Effector memory CD8-positive, alpha-beta T cell (primary cell): ENCODE data around the gene PRAC2.
"Not testable (repeated sequence)": the region's sequence is repeated elsewhere in the genome, so short reads cannot be mapped to it uniquely, and the experiment has no call there.

Source experiments
- ATAC-seq: fragments of 150-1000 bp; cut with Tn5 transposase; replicated peaks from 2 replicates; pipeline ENCODE4 v1.10.0; 2021; ENCODE audit warnings: mild to moderate bottlenecking, moderate library complexity
- DNase-seq, 3 experiments: peaks; one replicate each; pipeline ENCODE4 v3.0.0; 2021
- H3K27ac Mint-ChIP-seq, 2 donors: one replicate each; pipeline ENCODE4 v1.8.0; 2022; ENCODE audit warnings: mild to moderate bottlenecking in 2 of 2, mixed read lengths in 2 of 2, moderate library complexity in 2 of 2
- H3K27me3 Mint-ChIP-seq, 2 donors: one replicate each; pipeline ENCODE4 v1.8.0; 2022; ENCODE audit warnings: mixed read lengths in 2 of 2
- H3K36me3 Mint-ChIP-seq: one replicate; pipeline ENCODE4 v1.8.0; 2022; ENCODE audit warnings: mild to moderate bottlenecking, moderate library complexity, mixed read lengths; ENCODE audit not compliant: insufficient read depth
- H3K4me1 Mint-ChIP-seq, 2 donors: one replicate each; pipeline ENCODE4 v1.8.0; 2022; ENCODE audit warnings: low read depth in 2 of 2, mixed read lengths in 2 of 2
- H3K4me3 Mint-ChIP-seq, 2 donors: one replicate each; pipeline ENCODE4 v1.8.0; 2022; ENCODE audit warnings: mild to moderate bottlenecking in 2 of 2, mixed read lengths in 2 of 2, moderate library complexity in 2 of 2
- H3K9me3 Mint-ChIP-seq, 2 donors: one replicate each; pipeline ENCODE4 v1.8.0; 2022; ENCODE audit warnings: mixed read lengths in 2 of 2

PRAC2 gene

DNA sequence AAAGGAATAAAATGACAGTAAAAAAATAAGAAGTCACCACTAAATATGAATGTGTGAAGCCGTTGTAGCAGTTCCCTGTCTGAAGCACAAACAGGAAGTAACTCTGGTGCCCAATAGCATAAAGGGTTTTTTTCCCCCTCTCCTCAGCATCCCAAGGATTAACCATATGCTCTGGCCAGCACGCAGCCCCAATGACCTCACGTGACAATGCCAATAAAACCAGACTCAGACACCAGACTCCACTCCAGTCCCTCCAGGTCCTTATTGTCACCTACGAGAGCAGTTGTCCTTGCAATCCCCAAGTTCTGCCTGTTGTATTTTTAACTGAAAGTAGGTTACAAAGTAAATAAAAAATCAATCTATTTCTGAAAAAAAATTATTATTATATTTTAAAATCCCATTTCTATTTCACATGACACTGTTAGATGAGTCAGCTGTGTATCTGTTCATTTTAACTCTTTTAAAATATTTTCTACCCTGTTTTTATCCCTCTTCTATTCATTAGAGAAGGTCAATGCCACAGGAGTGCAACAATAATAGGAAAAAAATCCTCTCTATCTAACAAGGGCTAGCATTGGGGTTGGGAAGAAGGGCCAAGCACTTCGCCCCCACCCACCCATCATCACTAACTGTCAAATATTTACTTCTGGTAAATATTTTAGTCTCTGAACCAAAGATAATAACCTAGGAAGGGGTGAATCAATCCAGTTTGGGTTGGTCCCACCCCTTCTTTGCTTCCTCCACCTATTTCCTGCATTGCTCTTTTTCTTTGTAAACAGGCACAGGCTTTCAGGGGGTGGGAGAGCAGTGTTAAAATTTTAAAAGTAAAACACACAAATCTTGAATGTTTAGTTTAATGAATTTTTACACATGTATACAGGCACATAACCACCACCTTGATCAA lies 7.2 kb upstream of the PRAC2 start:
- H3K27ac Mint-ChIP-seq: no peak overlapping the region
- H3K36me3 Mint-ChIP-seq: peaks cover 15% of the 10 kb centered on the region
- no peak for ATAC-seq
- H3K9me3 Mint-ChIP-seq: no peaks in the 10 kb centered on the region
- peaks cover 4 to 7% of the 10 kb centered on the region in 2 donors for H3K4me1 Mint-ChIP-seq
- H3K27me3 Mint-ChIP-seq: peaks cover 77 to 90% of the 10 kb centered on the region in 2 donors
- H3K4me3 Mint-ChIP-seq: no peak overlapping the region
- DNase-seq: no peak

DNA sequence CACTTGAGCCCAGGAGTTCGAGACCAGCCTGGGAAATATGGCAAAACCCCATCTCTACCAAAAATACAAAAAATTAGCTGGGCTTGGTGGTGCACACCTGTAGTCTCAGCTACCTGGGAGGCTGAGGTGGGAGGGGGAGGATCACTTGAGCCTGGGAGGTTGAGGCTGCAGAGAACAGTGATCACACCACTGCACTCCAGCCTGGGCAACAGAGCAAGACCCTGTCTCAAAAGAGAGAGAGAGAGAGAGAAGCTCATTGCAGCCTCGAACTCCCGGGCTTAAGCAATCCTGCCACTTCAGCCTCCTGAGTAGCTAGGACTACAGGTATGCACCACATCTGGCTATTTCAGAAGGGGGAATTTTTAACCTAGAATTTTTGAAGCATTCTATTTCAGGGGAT lies 6.4 kb upstream of the PRAC2 start:
- peaks cover 76 to 90% of the 10 kb centered on the region in 2 donors for H3K27me3 Mint-ChIP-seq
- H3K4me3 Mint-ChIP-seq, H3K27ac Mint-ChIP-seq, H3K4me1 Mint-ChIP-seq, DNase-seq, H3K9me3 Mint-ChIP-seq, ATAC-seq: not testable (repeated sequence)
- H3K36me3 Mint-ChIP-seq: peaks cover 15% of the 10 kb centered on the region

DNA sequence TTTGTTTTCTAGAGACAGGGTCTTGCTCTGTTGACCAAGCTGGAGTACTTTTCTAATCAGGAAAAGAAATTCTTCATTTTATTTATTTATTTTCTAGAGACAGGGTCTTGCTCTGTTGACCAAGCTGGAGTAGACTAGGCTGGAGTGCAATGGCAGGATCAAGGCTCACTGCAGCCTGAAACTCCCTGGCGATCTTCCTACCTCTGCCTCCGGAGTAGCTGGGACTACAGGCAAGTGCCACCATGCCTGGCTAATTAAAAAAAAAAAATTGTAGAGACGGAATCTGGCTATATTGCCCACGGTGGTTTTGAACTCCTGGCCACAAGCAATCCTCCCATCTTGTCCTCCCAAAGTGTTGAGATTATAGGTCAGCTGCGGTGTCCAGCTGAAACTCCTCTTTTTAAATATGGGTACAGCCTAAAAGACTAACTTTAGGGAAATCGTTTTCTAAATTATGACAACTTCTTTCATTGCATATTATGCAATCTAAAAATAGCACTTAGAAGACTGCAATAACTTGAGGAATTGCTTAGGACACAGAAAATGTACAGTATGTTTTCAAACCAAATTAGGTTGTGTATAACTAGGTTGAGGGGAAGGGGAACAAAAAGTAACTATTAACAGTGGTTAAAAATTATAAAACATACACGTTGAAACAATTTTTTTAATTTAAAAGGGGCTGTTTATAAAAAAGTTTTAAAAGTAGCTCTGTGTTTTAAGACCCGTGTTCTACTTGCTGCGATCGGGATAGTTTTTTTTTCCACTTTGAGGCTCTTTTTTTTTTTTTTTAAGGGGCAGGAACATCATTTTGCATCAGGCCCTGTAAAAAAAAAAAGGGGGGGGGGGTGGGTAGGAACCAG lies 5.4 kb upstream of the PRAC2 start:
- Mint-ChIP-seq H3K4me1 (peaks cover 4 to 7% of the 10 kb centered on the region in 2 donors), H3K27ac (no peak overlapping the region), H3K36me3 (peaks cover 16% of the 10 kb centered on the region), H3K9me3 (no peaks in the 10 kb centered on the region), H3K27me3 (peaks cover 80 to 94% of the 10 kb centered on the region in 2 donors), H3K4me3 (peak overlapping the region in 1 of 2 donors; percentile 19)
- DNase-seq (no peak), ATAC-seq (no peak)

DNA sequence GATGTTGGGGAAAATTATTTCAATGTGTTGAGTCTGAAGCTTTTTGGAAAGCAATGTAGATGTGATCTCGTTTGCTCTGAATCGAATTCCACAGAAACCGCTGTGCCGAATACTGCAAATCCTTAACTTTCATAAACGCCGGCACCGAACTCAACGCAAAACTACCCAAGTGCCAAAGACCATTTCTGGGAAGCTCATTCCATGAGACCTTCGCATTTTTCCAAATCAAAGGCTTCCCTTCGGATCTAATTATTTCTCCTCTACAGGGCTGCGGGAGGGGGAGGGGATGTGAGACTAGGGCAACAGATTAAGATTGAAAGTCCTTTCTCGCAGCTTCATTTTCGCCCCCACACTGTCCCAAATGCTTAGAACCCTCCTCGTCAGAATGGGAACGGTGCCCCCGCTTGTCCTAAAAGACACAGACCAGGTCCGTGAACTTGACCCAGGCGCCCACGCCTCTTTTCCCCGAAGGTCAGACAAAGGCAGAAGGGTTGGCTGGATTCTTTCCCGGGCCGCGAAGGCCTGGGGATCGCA lies 4.7 kb upstream of the PRAC2 start:
- Mint-ChIP-seq H3K9me3 (no peaks in the 10 kb centered on the region), H3K36me3 (peaks cover 23% of the 10 kb centered on the region), H3K27me3 (peaks cover 82 to 94% of the 10 kb centered on the region in 2 donors), H3K4me1 (peaks cover 7 to 10% of the 10 kb centered on the region in 2 donors), H3K4me3 (peak overlapping the region; percentile 47 to 55), H3K27ac (peak overlapping the region; percentile 29 to 58)
- DNase-seq: no peak
- no peak for ATAC-seq

DNA sequence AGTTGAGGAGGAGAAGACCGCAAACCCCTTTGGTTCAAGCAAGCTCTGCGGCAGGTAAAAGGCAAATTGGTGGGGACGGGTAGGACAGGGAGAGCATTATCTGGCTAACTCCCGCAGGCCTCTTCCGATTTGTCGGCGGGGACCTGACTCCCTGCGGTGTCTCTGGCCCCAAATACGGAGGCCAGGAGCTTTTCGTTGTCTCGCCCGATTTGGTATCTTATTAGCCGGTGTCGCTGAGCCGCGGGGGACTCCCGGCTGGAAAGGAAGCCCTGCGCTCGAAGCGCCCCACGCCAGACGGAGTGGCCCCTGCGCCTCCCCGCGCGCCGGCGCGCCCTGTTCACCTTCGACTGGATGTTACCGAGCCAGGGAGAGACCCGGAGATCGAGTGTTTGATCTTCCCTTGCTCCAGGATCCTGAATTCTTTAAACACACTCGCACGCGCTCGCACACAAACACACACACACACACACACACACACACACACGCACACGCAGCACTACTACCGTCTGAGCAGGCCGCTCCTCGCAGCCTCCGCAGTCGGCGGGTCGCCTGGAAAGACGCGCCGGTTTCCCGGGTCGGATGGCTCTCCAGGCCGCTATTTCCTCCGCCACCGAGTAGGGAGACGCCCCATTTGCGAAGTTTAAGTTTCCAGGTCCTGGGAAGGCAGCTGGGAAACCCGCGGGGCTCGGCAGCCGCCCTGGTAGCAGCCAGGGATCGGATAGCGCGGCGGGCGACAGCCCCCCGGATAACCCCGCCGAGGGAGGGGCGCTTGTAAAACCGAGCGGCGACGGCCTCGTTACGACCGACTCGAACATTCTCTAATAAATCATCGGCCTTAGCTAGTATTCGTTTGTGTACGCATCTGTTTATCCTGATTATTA lies 4.0 kb upstream of the PRAC2 start:
- ATAC-seq (peak; percentile 27), DNase-seq (no peak)
- Mint-ChIP-seq H3K4me1 (peaks cover 14 to 15% of the 10 kb centered on the region in 2 donors), H3K9me3 (no peaks in the 10 kb centered on the region), H3K27me3 (peaks cover 82 to 94% of the 10 kb centered on the region in 2 donors), H3K27ac (peak overlapping the region; percentile 29 to 58), H3K4me3 (peak overlapping the region; percentile 47 to 66), H3K36me3 (peaks cover 30% of the 10 kb centered on the region)

DNA sequence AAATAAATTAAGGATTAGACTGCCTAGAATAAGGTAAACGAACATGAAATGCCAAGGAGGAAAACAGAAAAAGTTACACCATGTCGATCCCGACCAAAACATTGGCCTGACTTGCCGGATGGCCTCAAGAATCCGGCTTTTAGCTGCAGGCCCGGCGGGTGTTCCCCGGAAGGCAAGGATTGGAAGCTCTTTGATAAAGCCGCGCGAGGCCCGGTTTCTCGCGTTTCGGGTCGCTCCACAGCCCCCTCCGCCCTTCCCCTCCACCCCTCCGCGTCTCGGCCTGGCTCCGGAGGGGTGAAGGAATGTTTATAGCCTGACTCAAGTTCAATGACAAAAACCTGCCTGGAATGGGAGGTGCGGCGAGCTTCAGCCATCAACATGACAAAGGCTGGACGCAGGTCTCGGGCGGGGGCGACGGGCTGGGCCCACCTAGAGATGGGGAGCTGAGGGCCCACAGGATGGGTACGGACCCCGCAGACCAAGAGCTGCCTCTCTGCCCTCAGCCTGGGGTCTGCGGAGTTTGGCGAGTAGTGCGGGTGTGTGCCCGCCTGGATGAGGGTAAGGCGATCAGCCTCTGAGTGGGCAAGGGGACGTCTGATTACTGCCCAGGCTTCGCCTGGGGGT lies 3.2 kb upstream of the PRAC2 start:
- Mint-ChIP-seq H3K4me3 (peak overlapping the region in 1 of 2 donors; percentile 66), H3K9me3 (no peaks in the 10 kb centered on the region), H3K4me1 (peaks cover 22% of the 10 kb centered on the region in 2 donors), H3K36me3 (peaks cover 38% of the 10 kb centered on the region), H3K27ac (no peak overlapping the region), H3K27me3 (peaks cover 83 to 94% of the 10 kb centered on the region in 2 donors)
- no peak for DNase-seq
- no peak for ATAC-seq

DNA sequence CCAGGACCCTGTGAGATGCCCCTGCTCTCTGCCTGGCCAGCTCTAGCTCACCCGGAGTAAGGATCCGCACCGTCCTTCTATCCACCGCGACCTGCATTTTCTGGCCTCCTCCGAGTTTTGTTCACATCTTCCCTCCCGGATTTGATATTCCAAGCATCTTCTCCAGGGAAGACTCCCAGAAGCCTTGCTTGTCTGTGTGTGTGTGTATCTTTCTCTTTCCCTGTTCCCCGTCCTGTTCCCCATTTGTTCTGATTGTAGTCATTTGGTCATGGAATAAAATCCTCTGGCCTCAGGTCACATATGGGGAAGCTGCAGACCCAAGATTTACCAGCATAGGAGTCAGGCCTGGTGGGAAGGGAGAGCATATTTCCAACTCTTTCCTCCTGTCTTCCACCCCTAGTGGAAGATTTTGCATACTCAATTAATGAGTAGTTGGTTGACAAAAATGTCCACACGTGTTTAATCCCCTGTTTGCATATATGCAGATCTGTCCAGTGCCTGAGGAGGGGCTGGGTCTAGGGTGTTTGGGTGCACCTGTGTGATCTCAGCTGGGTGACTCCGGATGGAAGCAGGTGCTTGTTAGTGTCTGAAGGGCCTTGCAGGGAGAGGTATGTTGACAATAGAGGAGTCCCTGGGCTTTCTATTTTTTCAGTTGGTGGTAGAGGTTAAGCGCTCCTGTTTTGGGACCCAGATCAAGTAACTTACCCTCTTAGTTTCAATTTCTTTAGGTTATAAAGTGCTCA lies 2.5 kb upstream of the PRAC2 start:
- H3K27ac Mint-ChIP-seq: no peak overlapping the region
- H3K4me1 Mint-ChIP-seq: peaks cover 26 to 28% of the 10 kb centered on the region in 2 donors
- H3K36me3 Mint-ChIP-seq: peaks cover 40% of the 10 kb centered on the region
- DNase-seq: no peak
- H3K27me3 Mint-ChIP-seq: peaks cover 83 to 97% of the 10 kb centered on the region in 2 donors
- no peak for ATAC-seq
- no peaks in the 10 kb centered on the region for H3K9me3 Mint-ChIP-seq
- no peak overlapping the region for H3K4me3 Mint-ChIP-seq

DNA sequence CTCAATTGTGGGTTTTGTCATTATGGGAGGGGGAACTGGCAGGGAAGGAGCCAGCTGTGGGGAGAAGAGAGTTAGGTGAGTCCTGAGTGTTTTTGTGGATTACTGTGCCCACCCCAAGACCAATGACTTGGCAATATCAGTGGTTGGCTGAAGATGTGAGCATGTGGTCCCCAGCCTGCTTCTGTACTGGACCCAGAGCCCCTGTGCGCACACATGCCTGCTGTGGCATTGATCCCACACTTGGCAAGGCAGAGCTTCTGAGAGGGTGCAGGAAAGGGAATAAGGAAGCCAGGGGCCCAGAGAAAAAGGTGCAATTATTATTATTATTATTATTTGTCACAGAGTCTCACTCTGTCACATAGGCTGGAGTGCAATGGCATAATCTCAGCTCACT lies 2.0 kb upstream of the PRAC2 start:
- no peak for DNase-seq
- Mint-ChIP-seq H3K27me3 (peaks cover 87 to 100% of the 10 kb centered on the region in 2 donors), H3K4me1 (peaks cover 26% of the 10 kb centered on the region in 2 donors), H3K36me3 (peaks cover 41% of the 10 kb centered on the region), H3K4me3 (no peak overlapping the region), H3K27ac (no peak overlapping the region), H3K9me3 (no peaks in the 10 kb centered on the region)
- no peak for ATAC-seq

DNA sequence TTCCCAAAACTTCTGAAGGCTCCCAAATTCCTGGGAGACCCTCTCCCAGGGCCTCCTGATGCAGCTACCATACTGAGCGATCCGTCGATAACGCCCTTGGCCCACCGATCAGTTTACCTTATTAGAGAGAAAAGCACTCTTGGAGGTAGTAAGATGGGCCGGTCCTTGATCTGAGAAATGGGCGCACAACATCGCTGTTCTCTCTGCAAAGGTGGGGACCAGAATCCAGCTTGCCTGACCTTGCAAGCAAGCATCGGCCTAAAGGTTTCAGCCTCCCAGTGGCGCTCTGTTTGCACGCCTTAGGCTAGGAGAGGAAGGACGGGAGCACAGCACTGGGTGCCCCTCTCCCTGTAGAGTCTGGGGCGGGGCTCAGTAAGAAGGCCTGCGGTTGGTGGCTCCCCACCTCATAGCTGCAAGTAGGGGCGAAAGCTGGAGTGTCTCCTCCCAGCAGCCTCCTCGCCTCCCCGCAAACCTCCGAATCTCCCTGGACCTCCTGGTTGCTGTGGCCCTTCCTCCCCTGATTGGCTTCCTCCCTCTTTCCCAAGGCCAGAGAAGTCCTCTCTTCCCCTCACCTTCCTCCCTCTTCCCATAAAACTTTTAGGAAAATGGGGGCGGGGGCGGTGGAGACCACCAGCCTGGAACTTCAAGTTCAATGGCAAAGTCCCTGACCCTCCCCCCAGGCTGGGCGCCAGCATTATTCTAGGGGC lies 631 bp upstream of the PRAC2 start, which contains the start of gene PRAC1:
Gene PRAC1 (minus strand): TSS at position 318 of the 707 bp plus-strand sequence. CDS start 126 bp downstream, at position 192.
- Mint-ChIP-seq H3K4me1 (peaks cover 25 to 26% of the 10 kb centered on the region in 2 donors), H3K9me3 (no peaks in the 10 kb centered on the region), H3K36me3 (peaks cover 39% of the 10 kb centered on the region), H3K27me3 (peaks cover 94 to 100% of the 10 kb centered on the region in 2 donors), H3K4me3 (peak within 1 kb of the TSS; percentile 65 to 76), H3K27ac (no peak within 1 kb of the TSS)
- ATAC-seq (no peak), DNase-seq (no peak)

DNA sequence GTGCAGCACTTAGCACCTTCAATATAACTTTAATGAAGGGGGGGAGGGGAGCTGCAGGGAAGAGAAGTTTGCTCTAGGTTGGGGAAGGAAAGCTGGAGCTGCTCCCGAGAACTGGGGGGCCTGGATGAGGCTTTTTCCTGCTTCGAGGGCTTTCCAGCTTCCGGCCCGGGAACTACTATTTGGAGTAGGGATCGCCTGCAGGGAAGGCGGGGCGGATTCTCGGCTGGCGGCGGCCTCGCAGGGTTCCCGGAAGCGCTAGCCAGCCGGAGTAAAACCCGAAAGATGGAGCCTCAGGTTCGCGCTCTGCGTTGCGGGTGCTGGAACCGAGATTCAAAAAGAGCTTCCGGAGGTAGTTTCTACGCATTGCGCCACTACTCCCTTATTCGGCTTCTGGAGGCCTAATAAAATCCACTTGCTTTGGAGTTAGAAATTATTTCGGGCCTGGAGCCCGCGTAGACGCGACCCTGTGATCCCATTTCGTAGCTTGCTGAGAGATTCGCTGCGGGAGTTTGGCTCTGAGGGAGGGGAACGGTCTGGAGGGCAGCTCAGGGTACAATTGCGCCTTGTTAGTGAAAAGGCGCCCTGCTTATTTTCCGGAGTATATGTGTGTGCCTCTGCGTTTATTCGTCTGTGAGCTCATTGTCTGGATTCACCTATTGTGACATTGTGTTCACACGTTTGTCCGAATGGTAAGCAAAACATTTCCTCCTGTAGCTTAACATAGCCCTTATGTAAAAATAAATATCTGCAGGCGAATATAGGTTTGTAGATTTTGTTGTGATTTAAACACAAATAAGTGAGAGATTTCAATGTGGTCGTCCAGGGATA lies 652 bp downstream of the PRAC2 start:
- Mint-ChIP-seq H3K4me1 (peaks cover 22 to 32% of the 10 kb centered on the region in 2 donors), H3K4me3 (peak overlapping the region; percentile 65 to 76), H3K36me3 (peaks cover 38% of the 10 kb centered on the region), H3K9me3 (no peaks in the 10 kb centered on the region), H3K27ac (no peak overlapping the region), H3K27me3 (peaks cover 94 to 100% of the 10 kb centered on the region in 2 donors)
- ATAC-seq (no peak), DNase-seq (no peak)
